Nephron (organoid): ENCODE measurements around the gene RASSF7.

Experiments
- H3K27ac Mint-ChIP-seq, 3 experiments: 2 replicates each; pipeline ENCODE4 v1.8.0; 2020; ENCODE audit warnings: mixed read lengths in 3 of 3, mild to moderate bottlenecking in 2 of 3, moderate library complexity in 1 of 3
- H3K27me3 Mint-ChIP-seq: 2 replicates; pipeline ENCODE4 v1.8.0; 2021; ENCODE audit warnings: low read depth, mild to moderate bottlenecking, moderate library complexity, mixed read lengths
- H3K36me3 Mint-ChIP-seq: 2 replicates; pipeline ENCODE4 v1.8.0; 2020; ENCODE audit warnings: low read depth, mixed read lengths
- H3K4me1 Mint-ChIP-seq: 2 replicates; pipeline ENCODE4 v1.8.0; 2020; ENCODE audit warnings: mixed read lengths
- H3K4me3 Mint-ChIP-seq, 3 experiments: 2 replicates each; pipeline ENCODE4 v1.8.0; 2020; ENCODE audit warnings: mild to moderate bottlenecking in 3 of 3, mixed read lengths in 3 of 3, moderate library complexity in 2 of 3
- H3K9me3 Mint-ChIP-seq: 2 replicates; pipeline ENCODE4 v1.8.0; 2020; ENCODE audit warnings: mixed read lengths
- CTCF ChIP-seq, 3 experiments: fragments of 200-600 bp; sonication (generic); IDR thresholded peaks; one replicate each; pipeline ENCODE4 v1.5.0; 2021; ENCODE audit warnings: antibody characterized with exemption in 3 of 3; ENCODE audit not compliant: unreplicated experiment in 3 of 3

The RASSF7 gene

GRCh38 chr11:592918-593317 lies 32.1 kb downstream of the RASSF7 start:
- Mint-ChIP-seq H3K4me3 (no peak overlapping the region), H3K27ac (no peak overlapping the region), H3K36me3 (peaks cover 60% of the 10 kb centered on the region), H3K9me3 (no peaks in the 10 kb centered on the region), H3K4me1 (no peaks in the 10 kb centered on the region), H3K27me3 (no peaks in the 10 kb centered on the region)
- no peak for TF ChIP-seq CTCF (IDR thresholded peaks at IDR 0.05; ENCODE audit: unreplicated experiment in 3 of 3)

DNA sequence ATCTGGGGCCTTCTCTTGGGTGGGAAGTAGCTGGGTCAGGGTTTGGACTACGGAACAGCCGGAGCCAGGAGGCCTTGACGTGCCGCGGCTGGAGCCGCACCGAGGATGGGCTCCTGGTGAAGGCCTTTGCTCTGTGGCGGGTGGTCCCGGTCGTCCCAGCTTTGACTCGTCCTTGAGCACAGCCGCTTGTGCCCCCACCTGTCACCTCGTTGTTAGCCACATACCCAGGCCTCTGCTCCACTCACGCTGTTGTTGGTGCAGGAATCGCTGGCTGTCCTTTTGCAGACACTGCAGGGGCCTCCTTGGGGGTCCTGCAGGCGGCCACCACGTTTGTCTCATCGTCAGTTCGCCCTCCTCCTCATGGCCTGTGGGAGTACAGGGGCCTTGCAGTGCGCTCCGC lies 32.6 kb downstream of the RASSF7 start:
- Mint-ChIP-seq H3K4me3 (no peak overlapping the region), H3K9me3 (no peaks in the 10 kb centered on the region), H3K27me3 (no peaks in the 10 kb centered on the region), H3K27ac (no peak overlapping the region), H3K4me1 (no peaks in the 10 kb centered on the region), H3K36me3 (peaks cover 58% of the 10 kb centered on the region)
- no peak for TF ChIP-seq CTCF (IDR thresholded peaks at IDR 0.05; ENCODE audit: unreplicated experiment in 3 of 3)

- Mint-ChIP-seq H3K27me3 (no peaks in the 10 kb centered on the region), H3K4me3 (no peak overlapping the region), H3K27ac (no peak overlapping the region), H3K36me3 (peaks cover 47% of the 10 kb centered on the region), H3K4me1 (no peaks in the 10 kb centered on the region), H3K9me3 (no peaks in the 10 kb centered on the region)
- TF ChIP-seq CTCF (IDR thresholded peaks at IDR 0.05; ENCODE audit: unreplicated experiment in 3 of 3) = no peak
Observed at GRCh38 chr11:595400-595799, 34.6 kb downstream of the RASSF7 start.

DNA sequence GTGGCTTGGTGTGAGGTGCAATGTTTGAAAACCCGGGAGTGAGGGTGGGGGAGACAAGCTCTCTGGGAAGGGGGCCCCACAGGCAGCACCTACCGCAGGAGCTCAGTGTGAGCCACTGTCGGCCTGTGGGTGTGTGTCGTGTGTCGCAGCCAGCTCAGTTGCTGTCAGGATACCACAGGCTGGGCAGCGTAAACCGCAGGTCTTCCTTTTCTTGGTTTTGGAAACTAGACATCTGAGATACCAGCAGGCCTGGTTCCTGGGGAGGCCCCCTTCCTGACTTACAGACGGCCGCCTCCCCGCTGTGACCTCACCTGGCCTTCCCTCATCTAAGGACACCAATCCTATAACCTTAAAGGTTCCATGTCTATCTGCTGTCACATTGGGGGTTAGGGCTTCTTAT lies 35.6 kb downstream of the RASSF7 start:
- no peak for TF ChIP-seq CTCF (IDR thresholded peaks at IDR 0.05; ENCODE audit: unreplicated experiment in 3 of 3)

DNA sequence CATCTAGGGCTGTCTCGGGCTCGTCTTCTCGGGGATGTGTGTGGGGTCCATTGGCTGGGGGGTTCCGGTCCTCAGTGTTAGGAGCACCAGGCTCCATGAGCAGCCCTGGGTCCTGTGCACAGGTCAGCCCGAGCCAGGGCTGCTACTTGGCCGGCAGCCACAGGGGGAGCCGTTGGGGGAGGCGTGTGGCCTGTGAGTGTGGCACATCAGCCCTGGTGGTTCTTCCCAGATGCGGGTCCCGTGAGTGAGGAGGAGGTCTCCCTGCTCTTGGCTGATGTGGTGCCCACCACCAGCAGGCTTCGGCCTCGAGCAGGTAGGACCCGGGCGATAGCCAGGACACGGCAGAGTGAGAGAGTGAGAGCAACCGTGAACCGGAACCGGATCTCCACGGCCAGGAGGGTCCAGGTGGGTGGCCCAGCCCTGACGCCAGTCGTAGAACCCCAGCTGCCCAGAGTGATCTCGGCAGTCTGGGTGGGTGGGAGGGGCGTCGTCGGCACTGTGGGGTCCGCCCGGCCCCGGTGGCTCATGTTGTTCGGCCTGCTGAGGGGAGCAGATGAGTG lies 36.5 kb downstream of the RASSF7 start:
- H3K9me3 Mint-ChIP-seq = no peaks in the 10 kb centered on the region

More for the DNA sequence above, 35.6 kb downstream of the RASSF7 start:
- no peak overlapping the region for H3K4me3 Mint-ChIP-seq
- no peak overlapping the region for H3K27ac Mint-ChIP-seq
- peaks cover 41% of the 10 kb centered on the region for H3K36me3 Mint-ChIP-seq
- no peaks in the 10 kb centered on the region for H3K9me3 Mint-ChIP-seq
- H3K27me3 Mint-ChIP-seq = no peaks in the 10 kb centered on the region
- H3K4me1 Mint-ChIP-seq = no peaks in the 10 kb centered on the region

More for the DNA sequence above, 36.5 kb downstream of the RASSF7 start:
- Mint-ChIP-seq H3K36me3 (peaks cover 47% of the 10 kb centered on the region), H3K4me3 (no peak overlapping the region), H3K27ac (no peak overlapping the region), H3K4me1 (no peaks in the 10 kb centered on the region), H3K27me3 (no peaks in the 10 kb centered on the region)
- TF ChIP-seq CTCF (IDR thresholded peaks at IDR 0.05; ENCODE audit: unreplicated experiment in 3 of 3) = no peak
